IPS-15b (cell line): ENCODE results near the gene CATSPERD.
"Not testable (repeated sequence)": the region's sequence is repeated elsewhere in the genome, so short reads cannot be mapped to it uniquely, and the experiment has no call there.

Experiments used
- H3K27me3 ChIP-seq: one replicate; pipeline ENCODE4 v1.6.1; 2013; ENCODE audit warnings: low read length; ENCODE audit not compliant: control insufficient read depth, insufficient read depth
- H3K36me3 ChIP-seq: one replicate; pipeline ENCODE4 v1.6.1; 2013; ENCODE audit warnings: low read length; ENCODE audit not compliant: control insufficient read depth, insufficient read depth
- H3K4me1 ChIP-seq: one replicate; pipeline ENCODE4 v1.6.1; 2013; ENCODE audit warnings: mild to moderate bottlenecking, low read length; ENCODE audit not compliant: control insufficient read depth, insufficient read depth
- H3K4me3 ChIP-seq: one replicate; pipeline ENCODE4 v1.5.1; 2013; ENCODE audit warnings: low read depth, low read length
- H3K9ac ChIP-seq: one replicate; pipeline ENCODE4 v1.6.1; 2013; ENCODE audit warnings: low read depth, mild to moderate bottlenecking, low read length
- H3K9me3 ChIP-seq: one replicate; pipeline ENCODE4 v1.6.1; 2013; ENCODE audit warnings: mild to moderate bottlenecking, low read length; ENCODE audit not compliant: control insufficient read depth, insufficient read depth

Gene CATSPERD

GRCh38 chr19:5727453-5728050, 7.1 kb downstream of the CATSPERD start:
- no peaks in the 10 kb centered on the region for H3K4me1 ChIP-seq
- H3K9ac ChIP-seq = no peak overlapping the region
- H3K36me3 ChIP-seq = no peaks in the 10 kb centered on the region
- H3K9me3 ChIP-seq = no peaks in the 10 kb centered on the region
- H3K27me3 ChIP-seq = no peaks in the 10 kb centered on the region
- no peak overlapping the region for H3K4me3 ChIP-seq

GRCh38 chr19:5733172-5733571, 12.7 kb downstream of the CATSPERD start:
- H3K36me3 ChIP-seq, H3K27me3 ChIP-seq, H3K9me3 ChIP-seq, H3K4me3 ChIP-seq, H3K9ac ChIP-seq, H3K4me1 ChIP-seq: not testable (repeated sequence)

GRCh38 chr19:5738423-5738822, 18.0 kb downstream of the CATSPERD start:
- no peaks in the 10 kb centered on the region for H3K27me3 ChIP-seq
- no peak overlapping the region for H3K4me3 ChIP-seq
- no peak overlapping the region for H3K9ac ChIP-seq
- no peaks in the 10 kb centered on the region for H3K36me3 ChIP-seq
- H3K4me1 ChIP-seq = no peaks in the 10 kb centered on the region
- H3K9me3 ChIP-seq = no peaks in the 10 kb centered on the region

- Histone ChIP-seq H3K9ac (no peak overlapping the region), H3K4me3 (no peak overlapping the region), H3K27me3 (no peaks in the 10 kb centered on the region), H3K36me3 (no peaks in the 10 kb centered on the region), H3K9me3 (no peaks in the 10 kb centered on the region), H3K4me1 (no peaks in the 10 kb centered on the region)
Observed at GRCh38 chr19:5742051-5742450, 21.6 kb downstream of the CATSPERD start.

GRCh38 chr19:5743630-5744029, 23.2 kb downstream of the CATSPERD start:
- H3K9ac ChIP-seq = no peak overlapping the region
- no peaks in the 10 kb centered on the region for H3K4me1 ChIP-seq
- H3K4me3 ChIP-seq = no peak overlapping the region
- H3K9me3 ChIP-seq = no peaks in the 10 kb centered on the region
- no peaks in the 10 kb centered on the region for H3K36me3 ChIP-seq
- H3K27me3 ChIP-seq = no peaks in the 10 kb centered on the region

- not testable (repeated sequence) for H3K27me3 ChIP-seq, H3K4me3 ChIP-seq, H3K9me3 ChIP-seq, H3K4me1 ChIP-seq, H3K36me3 ChIP-seq, H3K9ac ChIP-seq
Observed at GRCh38 chr19:5744999-5745398, 24.6 kb downstream of the CATSPERD start.

GRCh38 chr19:5748920-5749319, 28.5 kb downstream of the CATSPERD start:
- H3K36me3 ChIP-seq, H3K4me1 ChIP-seq, H3K4me3 ChIP-seq, H3K9me3 ChIP-seq, H3K9ac ChIP-seq, H3K27me3 ChIP-seq: not testable (repeated sequence)

GRCh38 chr19:5749505-5749904, 29.1 kb downstream of the CATSPERD start:
- Histone ChIP-seq H3K36me3 (no peaks in the 10 kb centered on the region), H3K9ac (no peak overlapping the region), H3K9me3 (no peaks in the 10 kb centered on the region), H3K27me3 (no peaks in the 10 kb centered on the region), H3K4me3 (no peak overlapping the region), H3K4me1 (no peaks in the 10 kb centered on the region)

- Histone ChIP-seq H3K27me3 (no peaks in the 10 kb centered on the region), H3K36me3 (no peaks in the 10 kb centered on the region), H3K4me3 (no peak overlapping the region), H3K9me3 (no peaks in the 10 kb centered on the region), H3K4me1 (no peaks in the 10 kb centered on the region), H3K9ac (no peak overlapping the region)
Observed at GRCh38 chr19:5751709-5752108, 31.3 kb downstream of the CATSPERD start.

GRCh38 chr19:5753743-5754142, 33.3 kb downstream of the CATSPERD start:
- no peaks in the 10 kb centered on the region for H3K27me3 ChIP-seq
- H3K9ac ChIP-seq = no peak overlapping the region
- H3K36me3 ChIP-seq = no peaks in the 10 kb centered on the region
- no peak overlapping the region for H3K4me3 ChIP-seq
- no peaks in the 10 kb centered on the region for H3K4me1 ChIP-seq
- H3K9me3 ChIP-seq = no peaks in the 10 kb centered on the region

GRCh38 chr19:5762608-5763217, 42.3 kb downstream of the CATSPERD start:
- Histone ChIP-seq H3K27me3 (no peaks in the 10 kb centered on the region), H3K4me1 (no peaks in the 10 kb centered on the region), H3K9ac (no peak overlapping the region), H3K36me3 (no peaks in the 10 kb centered on the region), H3K4me3 (no peak overlapping the region), H3K9me3 (no peaks in the 10 kb centered on the region)

GRCh38 chr19:5765220-5765619, 44.8 kb downstream of the CATSPERD start:
- Histone ChIP-seq H3K36me3 (no peaks in the 10 kb centered on the region), H3K9me3 (no peaks in the 10 kb centered on the region), H3K4me1 (no peaks in the 10 kb centered on the region), H3K27me3 (no peaks in the 10 kb centered on the region), H3K4me3 (no peak overlapping the region), H3K9ac (no peak overlapping the region)
